ENCODE results near the gene SS18L1. TPM values are rescaled to one million over a fixed set of nuclear protein-coding genes. Genes with fewer than 3 reads are reported as not detected.

The SS18L1 gene
- total RNA-seq, 1 donor from 2014 or later: 5.5 TPM

GRCh38 chr20:62191781-62192559, 48.4 kb downstream of the SS18L1 start:
- DNase-seq (ENCODE audit: low spot score): no peak

- no peak for DNase-seq (ENCODE audit: low spot score)
Observed at GRCh38 chr20:62192635-62193034, 49.1 kb downstream of the SS18L1 start.

GRCh38 chr20:62193079-62194025, 49.8 kb downstream of the SS18L1 start:
- no peak for DNase-seq (ENCODE audit: low spot score)

- no peak for DNase-seq (ENCODE audit: low spot score)
Observed at GRCh38 chr20:62195075-62195405, 51.5 kb downstream of the SS18L1 start.

- no peak for DNase-seq (ENCODE audit: low spot score)
Observed at GRCh38 chr20:62195736-62196135, 52.2 kb downstream of the SS18L1 start.

- no peak for DNase-seq (ENCODE audit: low spot score)
Observed at GRCh38 chr20:62196286-62196685, 52.7 kb downstream of the SS18L1 start.

- no peak for DNase-seq (ENCODE audit: low spot score)
Observed at GRCh38 chr20:62197311-62197710, 53.7 kb downstream of the SS18L1 start.

GRCh38 chr20:62197801-62198200, 54.2 kb downstream of the SS18L1 start:
- no peak for DNase-seq (ENCODE audit: low spot score)

- DNase-seq (ENCODE audit: low spot score): no peak
Observed at GRCh38 chr20:62198496-62198895, 54.9 kb downstream of the SS18L1 start.

GRCh38 chr20:62198931-62199330, 55.4 kb downstream of the SS18L1 start:
- DNase-seq (ENCODE audit: low spot score): no peak

GRCh38 chr20:62200491-62201172, 57.1 kb downstream of the SS18L1 start:
- DNase-seq (ENCODE audit: low spot score): no peak

- no peak for DNase-seq (ENCODE audit: low spot score)
Observed at GRCh38 chr20:62201173-62202082, 57.9 kb downstream of the SS18L1 start.

- no peak for DNase-seq (ENCODE audit: low spot score)
Observed at GRCh38 chr20:62202083-62202395, 58.5 kb downstream of the SS18L1 start.

- no peak for DNase-seq (ENCODE audit: low spot score)
Observed at GRCh38 chr20:62202676-62203377, 59.3 kb downstream of the SS18L1 start.

- DNase-seq (ENCODE audit: low spot score): no peak
Observed at GRCh38 chr20:62203378-62204030, 59.9 kb downstream of the SS18L1 start.

GRCh38 chr20:62205618-62206387, 62.2 kb downstream of the SS18L1 start:
- DNase-seq (ENCODE audit: low spot score): no peak

- no peak for DNase-seq (ENCODE audit: low spot score)
Observed at GRCh38 chr20:62206388-62206775, 62.8 kb downstream of the SS18L1 start.

GRCh38 chr20:62208061-62208794, 64.7 kb downstream of the SS18L1 start:
- no peak for DNase-seq (ENCODE audit: low spot score)

Measured in umbilical cord (tissue), 2 donors.